ENCODE results near the gene DLG4.

The DLG4 gene

GRCh38 chr17:7258731-7259554, 39.3 kb upstream of the DLG4 start:
- no peaks in the 10 kb centered on the region for H3K9me2 ChIP-seq (replicated peaks; ENCODE audit: control insufficient read depth, low read length)
- H3K36me3 ChIP-seq (ENCODE audit: control insufficient read depth, low read length): peaks cover 44% of the 10 kb centered on the region
- peaks cover 31% of the 10 kb centered on the region for H3K4me1 ChIP-seq (ENCODE audit: control insufficient read depth, low read length)
- peaks cover 4% of the 10 kb centered on the region for H3K79me2 ChIP-seq (ENCODE audit: control insufficient read depth, low read length)
- H3K27ac ChIP-seq (ENCODE audit: low read depth, low read length): no peak overlapping the region
- no peak overlapping the region for H3K4me2 ChIP-seq (ENCODE audit: low read length)
- no peaks in the 10 kb centered on the region for H3K9me3 ChIP-seq (ENCODE audit: control insufficient read depth, insufficient read depth, low read length)
- no peaks in the 10 kb centered on the region for H4K20me1 ChIP-seq (ENCODE audit: control insufficient read depth, insufficient read depth, low read depth, low read length)
- peaks cover 32% of the 10 kb centered on the region for H3K27me3 ChIP-seq (ENCODE audit: control insufficient read depth, low read length)
- peaks cover 6% of the 10 kb centered on the region; the same call in 1 of the 2 replicates for H3F3A ChIP-seq (ENCODE audit: control insufficient read depth, insufficient read depth)
- TF ChIP-seq EZH2phosphoT487 (IDR thresholded peaks at IDR 0.05; ENCODE audit: borderline replicate concordance, low read length) (no peak), CTCF (IDR thresholded peaks at IDR 0.05; ENCODE audit: low read depth, low read length, poor library complexity, severe bottlenecking) (no peak)
- no peak overlapping the region for H3K4me3 ChIP-seq (ENCODE audit: low read length)

GRCh38 chr17:7256766-7257456, 37.3 kb upstream of the DLG4 start:
- peaks cover 19% of the 10 kb centered on the region for H3K4me1 ChIP-seq (ENCODE audit: control insufficient read depth, low read length)
- H3K36me3 ChIP-seq (ENCODE audit: control insufficient read depth, low read length): peaks cover 54% of the 10 kb centered on the region
- H3F3A ChIP-seq (ENCODE audit: control insufficient read depth, insufficient read depth): peaks cover 6% of the 10 kb centered on the region; the same call in 1 of the 2 replicates
- H3K27ac ChIP-seq (ENCODE audit: low read depth, low read length): no peak overlapping the region
- no peaks in the 10 kb centered on the region for H3K9me2 ChIP-seq (replicated peaks; ENCODE audit: control insufficient read depth, low read length)
- TF ChIP-seq EZH2phosphoT487 (IDR thresholded peaks at IDR 0.05; ENCODE audit: borderline replicate concordance, low read length) (no peak), CTCF (IDR thresholded peaks at IDR 0.05; ENCODE audit: low read depth, low read length, poor library complexity, severe bottlenecking) (no peak)
- no peak overlapping the region for H3K4me2 ChIP-seq (ENCODE audit: low read length)
- peaks cover 14% of the 10 kb centered on the region for H3K27me3 ChIP-seq (ENCODE audit: control insufficient read depth, low read length)
- peaks cover 18% of the 10 kb centered on the region for H3K79me2 ChIP-seq (ENCODE audit: control insufficient read depth, low read length)
- H3K4me3 ChIP-seq (ENCODE audit: low read length): no peak overlapping the region
- no peaks in the 10 kb centered on the region for H4K20me1 ChIP-seq (ENCODE audit: control insufficient read depth, insufficient read depth, low read depth, low read length)
- no peaks in the 10 kb centered on the region for H3K9me3 ChIP-seq (ENCODE audit: control insufficient read depth, insufficient read depth, low read length)

- H3K27ac ChIP-seq (ENCODE audit: low read depth, low read length): no peak overlapping the region
- H3F3A ChIP-seq (ENCODE audit: control insufficient read depth, insufficient read depth): peaks cover 2% of the 10 kb centered on the region; the same call in 1 of the 2 replicates
- H3K4me2 ChIP-seq (ENCODE audit: low read length): no peak overlapping the region
- H3K9me3 ChIP-seq (ENCODE audit: control insufficient read depth, insufficient read depth, low read length): no peaks in the 10 kb centered on the region
- no peaks in the 10 kb centered on the region for H3K9me2 ChIP-seq (replicated peaks; ENCODE audit: control insufficient read depth, low read length)
- H3K36me3 ChIP-seq (ENCODE audit: control insufficient read depth, low read length): peaks cover 65% of the 10 kb centered on the region
- TF ChIP-seq CTCF (IDR thresholded peaks at IDR 0.05; ENCODE audit: low read depth, low read length, poor library complexity, severe bottlenecking) (no peak), EZH2phosphoT487 (IDR thresholded peaks at IDR 0.05; ENCODE audit: borderline replicate concordance, low read length) (no peak)
- 0 out of 2 replicates have a peak, but pooled peaks cover 6% of the 10 kb centered on the region for H4K20me1 ChIP-seq (ENCODE audit: control insufficient read depth, insufficient read depth, low read depth, low read length)
- peaks cover 39% of the 10 kb centered on the region for H3K79me2 ChIP-seq (ENCODE audit: control insufficient read depth, low read length)
- peaks cover 16% of the 10 kb centered on the region for H3K4me1 ChIP-seq (ENCODE audit: control insufficient read depth, low read length)
- H3K27me3 ChIP-seq (ENCODE audit: control insufficient read depth, low read length): no peaks in the 10 kb centered on the region
- H3K4me3 ChIP-seq (ENCODE audit: low read length): no peak overlapping the region
Observed at GRCh38 chr17:7254511-7254910, 34.9 kb upstream of the DLG4 start.

All from DOHH2 (cell line).